GM19452 (cell line): ENCODE data around the gene SMARCD2.
"Not testable (repeated sequence)": the region's sequence is repeated elsewhere in the genome, so short reads cannot be mapped to it uniquely, and the experiment has no call there.

Experiments
- ATAC-seq: cut with Tn5 transposase; IDR thresholded peaks from one replicate; pipeline ENCODE4 v1.9.1; 2021; ENCODE audit not compliant: unreplicated experiment

SMARCD2 gene

GRCh38 chr17:63816123-63816522 lies 26.4 kb downstream of the SMARCD2 start:
- no peak for ATAC-seq

GRCh38 chr17:63809970-63810369 lies 32.5 kb downstream of the SMARCD2 start:
- no peak for ATAC-seq

GRCh38 chr17:63805591-63805990 lies 36.9 kb downstream of the SMARCD2 start:
- no peak for ATAC-seq

GRCh38 chr17:63804328-63804727 lies 38.2 kb downstream of the SMARCD2 start:
- ATAC-seq, result no peak

- ATAC-seq, result no peak
These were observed 41.7 kb downstream of the SMARCD2 start for GRCh38 chr17:63800783-63801182.

- no peak for ATAC-seq
These were observed 43.8 kb downstream of the SMARCD2 start for GRCh38 chr17:63798572-63799106.

GRCh38 chr17:63796375-63796774 lies 46.1 kb downstream of the SMARCD2 start:
- ATAC-seq, result not testable (repeated sequence)

- no peak for ATAC-seq
These were observed 50.3 kb downstream of the SMARCD2 start for GRCh38 chr17:63792055-63792729.

GRCh38 chr17:63790057-63790456 lies 52.4 kb downstream of the SMARCD2 start:
- no peak for ATAC-seq

- ATAC-seq, result no peak
These were observed 55.3 kb downstream of the SMARCD2 start for GRCh38 chr17:63786971-63787711.

- ATAC-seq, result no peak
These were observed 56.4 kb downstream of the SMARCD2 start for GRCh38 chr17:63786117-63786516.

- ATAC-seq, result no peak
These were observed 56.9 kb downstream of the SMARCD2 start for GRCh38 chr17:63785556-63785955.

GRCh38 chr17:63783522-63783921 lies 59.0 kb downstream of the SMARCD2 start:
- ATAC-seq, result no peak
